ENCODE results near the gene SLC16A12.
"Not testable (repeated sequence)": the region's sequence is repeated elsewhere in the genome, so short reads cannot be mapped to it uniquely, and the experiment has no call there.

The SLC16A12 gene

DNA sequence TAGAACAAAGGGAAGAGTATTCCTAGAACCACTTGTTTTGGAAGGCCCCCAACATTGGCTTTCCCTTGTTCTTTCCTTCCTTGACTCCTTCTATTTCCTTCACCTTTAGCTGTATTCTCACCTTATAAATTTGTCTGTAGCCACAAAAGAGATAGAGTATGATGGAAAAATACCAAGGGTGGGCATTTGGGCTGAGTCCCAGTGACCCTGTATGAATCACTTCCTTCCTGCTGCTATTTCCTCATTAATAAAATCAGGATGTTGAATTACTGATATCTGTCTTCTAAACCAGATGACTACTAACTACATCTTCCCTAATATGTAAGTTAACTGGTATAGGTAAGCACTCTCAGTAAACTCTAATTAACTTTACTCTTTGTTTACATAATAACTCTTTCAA, 65.9 kb downstream of the SLC16A12 start:
- H3K4me1 Mint-ChIP-seq (ENCODE audit: low read depth in 2 of 2): peaks cover 3 to 9% of the 10 kb centered on the region in 2 donors
- H3K36me3 Mint-ChIP-seq (ENCODE audit: insufficient read depth): no peaks in the 10 kb centered on the region
- peaks cover 14 to 32% of the 10 kb centered on the region in 2 donors for H3K27me3 Mint-ChIP-seq
- ATAC-seq (replicated peaks): no peak
- no peak overlapping the region for H3K4me3 Mint-ChIP-seq
- no peak for DNase-seq
- H3K27ac Mint-ChIP-seq: no peak overlapping the region
- H3K9me3 Mint-ChIP-seq: no peaks in the 10 kb centered on the region

DNA sequence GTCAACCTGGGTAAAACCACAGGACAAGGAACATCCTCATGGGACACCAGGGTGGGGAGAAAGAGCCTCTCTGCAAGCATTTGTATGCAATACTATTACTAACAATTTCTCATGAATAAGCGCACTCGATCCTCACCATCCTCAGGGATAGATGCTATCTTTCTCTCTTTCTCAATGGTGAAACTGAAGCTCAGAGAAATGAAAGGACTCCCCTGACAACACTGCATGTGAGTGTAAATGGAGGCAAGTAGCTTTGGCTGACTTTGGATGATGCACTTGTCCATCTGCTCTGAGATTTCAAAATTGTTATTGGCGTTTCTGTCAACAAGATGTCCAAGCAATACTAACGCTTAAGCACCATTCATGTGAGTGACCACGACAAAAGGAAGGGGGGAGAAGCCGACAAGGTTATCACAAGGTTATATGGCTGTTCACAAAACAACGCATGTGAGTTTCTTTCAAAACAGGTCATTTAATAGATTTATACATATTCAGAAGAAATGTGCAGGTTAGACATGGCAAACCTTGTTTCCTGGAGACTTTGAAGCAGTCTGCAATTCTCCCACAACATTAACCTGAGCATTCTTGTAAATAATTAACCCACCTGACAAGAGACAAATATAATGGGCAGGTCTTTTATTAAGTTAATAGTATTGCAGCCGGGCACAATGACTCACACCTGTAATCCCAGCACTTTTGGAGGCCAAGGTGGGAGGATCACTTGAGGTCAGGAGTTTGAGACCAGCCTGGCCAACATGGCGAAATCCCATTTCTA, 67.0 kb downstream of the SLC16A12 start:
- H3K27ac Mint-ChIP-seq: no peak overlapping the region
- H3K36me3 Mint-ChIP-seq (ENCODE audit: insufficient read depth): no peaks in the 10 kb centered on the region
- DNase-seq: no peak
- no peak for ATAC-seq (replicated peaks)
- no peaks in the 10 kb centered on the region for H3K9me3 Mint-ChIP-seq
- peaks cover 4 to 35% of the 10 kb centered on the region in 2 donors for H3K27me3 Mint-ChIP-seq
- peaks cover 3 to 9% of the 10 kb centered on the region in 2 donors for H3K4me1 Mint-ChIP-seq (ENCODE audit: low read depth in 2 of 2)
- no peak overlapping the region for H3K4me3 Mint-ChIP-seq

DNA sequence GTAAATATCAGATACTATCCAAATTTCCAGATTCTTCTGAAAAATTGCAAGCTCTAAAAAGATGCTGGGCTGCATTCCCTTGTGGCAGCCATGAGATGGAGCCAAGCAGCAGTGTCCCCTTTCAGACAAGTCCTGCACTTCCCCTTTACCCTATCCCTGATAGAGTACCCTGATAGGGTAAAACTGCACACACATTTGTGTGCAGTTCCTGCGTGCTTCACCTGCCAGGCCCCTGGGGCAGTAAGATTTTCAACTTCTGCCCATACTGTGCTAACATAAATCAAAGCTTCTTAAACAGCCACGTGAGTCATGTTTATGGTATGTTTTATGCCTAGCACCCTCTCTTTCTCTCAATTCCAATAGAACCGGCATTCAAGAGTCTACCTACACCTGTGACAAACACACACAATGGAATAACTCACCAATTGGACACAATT, 68.8 kb downstream of the SLC16A12 start:
- Mint-ChIP-seq H3K4me1 (ENCODE audit: low read depth in 2 of 2) (peaks cover 3 to 9% of the 10 kb centered on the region in 2 donors), H3K36me3 (ENCODE audit: insufficient read depth) (no peaks in the 10 kb centered on the region), H3K27ac (no peak overlapping the region), H3K4me3 (no peak overlapping the region), H3K9me3 (no peaks in the 10 kb centered on the region), H3K27me3 (peaks cover 4 to 35% of the 10 kb centered on the region in 2 donors)
- ATAC-seq (replicated peaks) (peak; percentile 24), DNase-seq (no peak)

DNA sequence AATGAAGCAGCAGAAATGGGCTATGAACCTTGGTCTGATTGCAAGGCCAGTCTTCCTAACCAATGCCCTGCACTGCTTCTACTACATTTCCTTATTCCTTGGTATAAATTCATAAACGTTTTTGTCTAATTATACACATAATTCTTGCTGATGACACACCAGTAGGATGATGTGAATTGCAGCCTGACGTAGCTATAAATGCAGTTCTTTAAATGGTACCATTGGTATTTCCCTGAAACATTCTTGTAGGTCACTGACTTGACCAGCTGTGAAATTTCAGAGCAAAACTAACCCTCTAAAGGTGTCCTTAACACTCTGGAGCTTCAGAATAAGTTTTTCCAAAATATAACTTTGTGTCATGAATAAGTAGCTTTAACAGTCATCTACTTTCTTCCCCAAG, 70.2 kb downstream of the SLC16A12 start:
- Mint-ChIP-seq H3K4me1 (ENCODE audit: low read depth in 2 of 2) (peaks cover 0 to under 1% of the 10 kb centered on the region in 2 donors), H3K27ac (no peak overlapping the region), H3K27me3 (peaks cover 10 to 29% of the 10 kb centered on the region in 2 donors), H3K36me3 (ENCODE audit: insufficient read depth) (no peaks in the 10 kb centered on the region), H3K9me3 (no peaks in the 10 kb centered on the region), H3K4me3 (no peak overlapping the region)
- ATAC-seq (replicated peaks): no peak
- DNase-seq: no peak

DNA sequence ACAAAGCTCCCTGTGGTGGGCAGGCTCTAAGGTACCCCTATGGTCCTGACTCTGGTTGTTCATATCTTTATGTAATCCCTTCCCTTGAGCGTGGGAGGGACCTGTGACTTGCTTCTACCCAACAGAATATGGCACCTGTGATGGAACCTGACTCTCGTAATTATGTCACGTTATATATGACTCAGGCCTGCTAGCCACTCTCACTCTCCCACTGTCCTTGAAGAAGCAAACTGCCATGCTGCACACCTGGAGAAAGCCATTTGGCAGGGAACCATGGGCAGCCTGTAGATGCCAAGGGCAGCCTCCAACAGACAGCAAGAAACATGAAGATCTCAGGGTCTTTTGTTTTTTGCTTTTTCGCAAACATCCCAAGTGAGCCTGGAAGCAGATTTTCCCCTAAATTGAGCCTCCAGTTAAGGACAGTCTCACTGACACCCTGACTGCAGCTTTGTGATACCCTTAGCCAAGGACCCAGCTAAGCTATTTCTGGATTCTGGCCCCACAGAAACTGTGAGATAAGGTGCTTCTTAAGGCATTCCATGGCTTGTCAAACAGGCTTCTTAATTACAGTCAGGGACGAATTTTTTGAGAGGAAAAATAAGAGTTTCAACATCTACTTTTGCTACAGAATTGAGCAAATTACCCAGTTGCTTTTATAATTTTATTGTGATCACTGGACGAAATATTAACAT, 71.4 kb downstream of the SLC16A12 start:
- Mint-ChIP-seq H3K36me3 (ENCODE audit: insufficient read depth) (no peaks in the 10 kb centered on the region), H3K27me3 (peaks cover 16 to 35% of the 10 kb centered on the region in 2 donors), H3K9me3 (no peaks in the 10 kb centered on the region), H3K4me1 (ENCODE audit: low read depth in 2 of 2) (no peaks in the 10 kb centered on the region), H3K4me3 (no peak overlapping the region), H3K27ac (no peak overlapping the region)
- DNase-seq (no peak), ATAC-seq (replicated peaks) (no peak)

DNA sequence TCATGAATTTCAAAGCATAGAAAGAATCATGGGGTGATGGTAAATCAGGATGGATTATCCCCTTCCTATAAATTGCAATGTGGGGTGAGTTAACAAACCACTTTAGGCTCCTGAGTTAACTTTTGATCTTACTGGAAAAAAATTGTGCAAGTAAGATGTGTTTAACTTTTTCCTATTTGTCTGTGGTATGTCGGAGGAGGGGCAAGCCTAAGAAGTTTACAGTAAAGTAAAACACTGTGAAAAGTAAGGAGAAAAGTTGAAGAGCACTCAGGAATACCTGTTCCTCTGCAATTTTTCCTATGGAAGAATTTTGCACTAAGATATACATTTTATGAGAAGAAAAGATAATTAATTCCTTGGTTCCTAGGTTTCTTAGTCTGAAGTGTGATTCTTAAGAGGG, 76.6 kb downstream of the SLC16A12 start:
- DNase-seq (no peak), ATAC-seq (replicated peaks) (no peak)
- Mint-ChIP-seq H3K4me1 (ENCODE audit: low read depth in 2 of 2) (no peaks in the 10 kb centered on the region), H3K9me3 (no peaks in the 10 kb centered on the region), H3K27me3 (peaks cover 45 to 50% of the 10 kb centered on the region in 2 donors), H3K4me3 (no peak overlapping the region), H3K36me3 (ENCODE audit: insufficient read depth) (no peaks in the 10 kb centered on the region), H3K27ac (no peak overlapping the region)

DNA sequence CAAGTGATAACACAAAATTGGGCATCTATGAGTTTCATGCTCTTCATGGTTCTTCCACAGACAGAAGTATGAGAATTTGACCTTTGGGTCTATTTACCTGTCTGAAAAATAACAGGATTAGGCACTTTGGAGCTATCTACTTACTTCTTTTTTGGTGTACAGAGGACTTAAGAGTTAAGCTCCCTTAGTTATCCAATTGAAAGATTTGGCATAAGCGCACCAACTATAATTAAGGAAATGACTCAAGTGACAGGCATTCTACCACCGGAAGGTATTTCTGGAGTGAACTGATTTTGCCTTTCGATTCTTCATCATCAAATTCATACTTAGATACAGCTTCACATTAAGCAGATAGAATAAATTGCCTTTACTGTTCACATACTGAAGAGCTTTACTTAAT, 77.1 kb downstream of the SLC16A12 start:
- Mint-ChIP-seq H3K9me3 (no peaks in the 10 kb centered on the region), H3K4me1 (ENCODE audit: low read depth in 2 of 2) (no peaks in the 10 kb centered on the region), H3K4me3 (no peak overlapping the region), H3K36me3 (ENCODE audit: insufficient read depth) (no peaks in the 10 kb centered on the region), H3K27ac (no peak overlapping the region), H3K27me3 (peaks cover 45 to 50% of the 10 kb centered on the region in 2 donors)
- DNase-seq (no peak), ATAC-seq (replicated peaks) (no peak)

DNA sequence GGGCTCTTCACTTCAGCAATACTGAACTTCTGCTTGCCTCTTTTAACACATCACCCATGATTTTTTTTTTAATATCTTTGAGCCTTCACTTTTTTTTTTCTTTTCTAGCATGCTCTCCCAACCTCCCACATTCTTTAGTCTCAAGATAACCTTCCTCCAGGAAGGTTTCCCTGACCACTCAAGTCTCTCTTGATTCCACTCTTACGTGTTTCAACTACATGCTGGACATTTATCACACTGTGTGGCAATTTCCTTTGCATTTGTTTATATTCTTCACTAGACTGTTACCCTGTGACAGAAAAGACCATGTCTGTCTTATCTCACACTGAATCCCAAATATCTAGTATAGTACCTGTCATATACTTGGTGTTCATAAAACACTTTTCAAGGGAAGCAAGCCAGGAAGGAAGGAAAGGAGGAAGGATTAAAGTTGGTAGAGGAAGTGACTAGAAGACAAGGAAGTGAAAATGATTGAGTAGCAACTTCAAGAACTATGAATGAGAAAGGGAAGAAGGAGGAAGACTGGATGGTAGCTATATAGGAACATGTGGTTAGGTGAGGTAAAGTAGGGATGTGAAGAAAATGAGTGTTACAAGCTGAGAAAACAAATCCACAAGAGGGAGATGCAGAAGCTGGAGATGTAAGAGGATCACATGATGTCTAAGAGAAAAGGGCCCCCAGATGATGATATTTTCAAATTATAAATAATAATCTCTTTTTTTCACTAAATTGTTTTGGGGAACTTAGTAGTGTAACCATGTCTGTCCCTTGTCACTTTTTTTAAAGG, 80.6 kb downstream of the SLC16A12 start:
- H3K4me3 Mint-ChIP-seq: no peak overlapping the region
- ATAC-seq (replicated peaks) (no peak), DNase-seq (no peak)
- no peaks in the 10 kb centered on the region for H3K9me3 Mint-ChIP-seq
- H3K36me3 Mint-ChIP-seq (ENCODE audit: insufficient read depth): no peaks in the 10 kb centered on the region
- peaks cover 39 to 42% of the 10 kb centered on the region in 2 donors for H3K27me3 Mint-ChIP-seq
- no peaks in the 10 kb centered on the region for H3K4me1 Mint-ChIP-seq (ENCODE audit: low read depth in 2 of 2)
- no peak overlapping the region for H3K27ac Mint-ChIP-seq

DNA sequence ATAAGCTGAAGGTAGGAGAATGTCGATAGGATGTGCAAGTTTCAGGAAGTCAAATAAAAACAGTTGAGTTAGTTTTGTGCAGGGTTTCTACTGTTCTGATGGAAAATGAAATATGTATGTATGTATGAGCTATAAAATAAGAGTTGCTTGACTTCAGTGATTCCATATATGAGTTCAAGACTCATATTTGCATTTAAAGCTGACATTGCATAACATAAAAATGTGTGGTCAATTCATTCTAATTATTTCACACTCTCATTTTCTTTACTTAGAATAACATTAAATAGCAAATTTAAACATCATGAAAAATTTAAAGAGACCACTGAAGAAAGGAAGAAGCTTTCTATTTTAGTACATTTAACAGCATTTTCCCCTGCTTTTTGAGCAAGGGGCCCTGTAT, 83.2 kb downstream of the SLC16A12 start:
- ATAC-seq (replicated peaks) (no peak), DNase-seq (no peak)
- Mint-ChIP-seq H3K4me1 (ENCODE audit: low read depth in 2 of 2) (no peaks in the 10 kb centered on the region), H3K9me3 (no peaks in the 10 kb centered on the region), H3K27ac (no peak overlapping the region), H3K4me3 (no peak overlapping the region), H3K27me3 (peaks cover 23 to 27% of the 10 kb centered on the region in 2 donors), H3K36me3 (ENCODE audit: insufficient read depth) (no peaks in the 10 kb centered on the region)

DNA sequence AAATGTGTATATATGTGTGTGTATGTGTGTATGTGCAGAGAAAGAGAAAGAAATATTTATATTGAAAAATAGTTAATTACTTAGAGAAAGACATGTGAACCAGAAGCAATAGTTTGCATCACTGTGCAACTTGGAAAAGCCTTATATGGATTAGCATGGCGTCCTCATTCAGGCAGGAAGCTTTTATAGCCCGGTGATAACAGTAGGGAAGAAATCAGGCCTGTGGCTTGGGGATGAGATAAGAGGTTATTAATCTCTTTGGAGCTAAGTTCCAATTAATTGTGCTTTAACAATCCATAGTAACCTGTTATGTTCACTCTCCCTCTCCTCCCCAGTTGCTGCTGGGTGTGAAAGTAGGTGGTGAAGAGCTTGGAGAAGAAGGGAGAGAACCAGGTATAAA, 84.5 kb downstream of the SLC16A12 start:
- no peak for DNase-seq
- H3K27me3 Mint-ChIP-seq: peaks cover 26 to 30% of the 10 kb centered on the region in 2 donors
- no peaks in the 10 kb centered on the region for H3K36me3 Mint-ChIP-seq (ENCODE audit: insufficient read depth)
- H3K4me1 Mint-ChIP-seq (ENCODE audit: low read depth in 2 of 2): no peaks in the 10 kb centered on the region
- H3K9me3 Mint-ChIP-seq: no peaks in the 10 kb centered on the region
- ATAC-seq (replicated peaks): no peak
- H3K4me3 Mint-ChIP-seq: no peak overlapping the region
- H3K27ac Mint-ChIP-seq: no peak overlapping the region

DNA sequence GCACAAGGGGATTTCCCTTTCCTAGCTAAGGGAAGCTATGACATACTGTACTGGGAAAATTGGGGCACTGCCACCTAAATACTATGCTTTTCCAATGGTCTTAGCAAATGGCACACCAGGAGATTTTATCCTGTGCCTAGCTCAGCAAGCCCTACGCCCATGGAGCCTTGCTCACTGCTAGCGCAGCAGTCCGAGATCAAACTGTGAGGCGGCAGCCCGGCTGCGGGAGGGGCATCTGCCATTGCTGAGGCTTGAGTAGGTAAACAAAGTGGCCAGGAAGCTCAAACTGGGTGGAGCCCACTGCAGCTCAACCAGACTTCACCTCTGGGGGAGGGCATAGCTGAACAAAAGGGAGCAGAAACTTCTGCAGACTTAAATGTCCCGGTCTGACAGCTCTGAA, 90.6 kb downstream of the SLC16A12 start:
- not testable (repeated sequence) for H3K27ac Mint-ChIP-seq; H3K36me3 Mint-ChIP-seq (ENCODE audit: insufficient read depth); DNase-seq; H3K4me1 Mint-ChIP-seq (ENCODE audit: low read depth in 2 of 2); ATAC-seq (replicated peaks); H3K4me3 Mint-ChIP-seq; H3K9me3 Mint-ChIP-seq
- peaks cover 40 to 50% of the 10 kb centered on the region in 2 donors for H3K27me3 Mint-ChIP-seq

DNA sequence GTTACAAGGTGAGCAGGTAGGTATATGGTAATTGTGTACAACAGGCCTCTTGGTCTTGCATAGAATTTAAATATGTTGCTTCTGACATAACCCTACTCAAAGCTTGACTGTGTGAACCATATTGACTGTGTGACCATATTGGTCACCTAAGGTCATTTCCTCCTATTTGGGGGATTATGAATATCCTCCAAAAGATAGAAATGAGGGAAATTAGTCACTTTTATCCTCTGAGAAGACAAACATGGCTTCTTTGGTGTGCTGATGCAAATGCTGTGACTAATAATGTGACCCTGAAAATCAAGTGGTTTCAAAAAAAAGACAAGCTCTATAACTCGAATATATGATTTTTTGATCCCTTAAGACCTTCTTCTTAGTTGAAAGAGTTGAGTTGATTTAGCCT, 93.1 kb downstream of the SLC16A12 start:
- DNase-seq (no peak), ATAC-seq (replicated peaks) (no peak)
- Mint-ChIP-seq H3K4me3 (no peak overlapping the region), H3K27ac (no peak overlapping the region), H3K27me3 (peaks cover 55 to 66% of the 10 kb centered on the region in 2 donors), H3K4me1 (ENCODE audit: low read depth in 2 of 2) (no peaks in the 10 kb centered on the region), H3K36me3 (ENCODE audit: insufficient read depth) (no peaks in the 10 kb centered on the region), H3K9me3 (no peaks in the 10 kb centered on the region)

DNA sequence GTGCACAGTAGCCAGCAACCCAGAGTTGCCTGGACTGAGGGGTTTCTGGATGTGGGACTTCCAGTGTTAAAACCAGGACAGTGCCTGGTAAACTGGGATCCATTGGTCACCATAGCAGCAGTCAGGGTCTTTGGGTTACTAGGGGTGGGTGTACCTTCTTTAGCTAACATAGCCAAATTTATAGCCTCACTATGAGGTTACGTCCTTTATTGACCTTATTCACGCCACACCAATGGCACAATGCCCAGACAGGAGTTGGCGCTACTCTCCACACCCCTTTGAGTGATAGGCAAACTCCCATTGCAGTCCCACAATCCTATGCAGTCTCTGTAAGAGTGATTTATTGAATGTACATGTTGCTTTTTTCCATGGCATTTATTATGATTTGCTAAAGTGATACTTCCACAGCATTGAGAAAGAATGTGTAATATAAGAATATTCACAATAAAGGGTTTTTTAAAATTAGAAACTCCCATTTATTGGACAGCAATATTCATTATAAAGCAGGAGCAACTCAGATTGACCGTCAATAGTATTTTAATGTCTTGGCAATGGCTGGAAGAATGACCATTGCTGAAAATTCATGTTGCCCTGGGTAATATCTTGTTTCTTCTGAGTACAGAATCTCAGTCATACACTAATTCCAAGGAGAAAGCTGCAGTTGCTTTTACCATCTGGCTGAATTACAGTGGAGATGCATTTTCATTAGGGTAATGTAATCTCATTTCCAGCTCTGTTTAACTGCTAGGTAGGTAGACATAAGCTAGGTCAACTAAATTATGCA, 95.0 kb downstream of the SLC16A12 start:
- DNase-seq: no peak
- ATAC-seq (replicated peaks): no peak
- no peaks in the 10 kb centered on the region for H3K4me1 Mint-ChIP-seq (ENCODE audit: low read depth in 2 of 2)
- no peak overlapping the region for H3K4me3 Mint-ChIP-seq
- no peak overlapping the region for H3K27ac Mint-ChIP-seq
- no peaks in the 10 kb centered on the region for H3K9me3 Mint-ChIP-seq
- H3K27me3 Mint-ChIP-seq: peaks cover 54 to 63% of the 10 kb centered on the region in 2 donors
- no peaks in the 10 kb centered on the region for H3K36me3 Mint-ChIP-seq (ENCODE audit: insufficient read depth)

All from effector memory CD8-positive, alpha-beta T cell (primary cell).